A549 (cell line): ENCODE data around the gene ZNF474. TPM values are rescaled to one million over a fixed set of nuclear protein-coding genes. Genes with fewer than 3 reads are reported as not detected.

Source experiments
- ATAC-seq, 2 experiments: fragments of 200-7000 bp in 1 of 2; fragments of >200 bp in 1 of 2; cut with Nextera tagmentation in 1 of 2; cut with Tn5 transposase in 1 of 2; 3 replicates each; pipeline versions ENCODE4 v1.8.0 to v1.9.1; 2018 to 2020; ENCODE audit warnings: mild to moderate bottlenecking in 1 of 2, moderate library complexity in 1 of 2
- CTCF ChIA-PET: fragments of 300-600 bp; sonication (Branson Sonifier 250); formaldehyde crosslinking; extraction: SDS; loops from one replicate; lab custom pipeline; 2021; ENCODE audit warnings: antibody characterized with exemption, inconsistent platforms; lab: Yijun Ruan, JAX
- POLR2A ChIA-PET: fragments of 350-600 bp; formaldehyde crosslinking; extraction: SDS; loops from one replicate; lab custom pipeline; 2021; ENCODE audit warnings: antibody characterized with exemption, inconsistent platforms; lab: Yijun Ruan, JAX
- DNase-seq, 2 experiments: peaks; one replicate each; pipeline versions ENCODE4 v3.0.0 to v3.0.0-alpha.2; 2011 to 2016; ENCODE audit warnings: low read depth in 1 of 2, low spot score in 1 of 2
- FAIRE-seq: peaks from 2 replicates; lab custom pipeline; 2011; peaks lifted over from hg19 to GRCh38; lab: Jason Lieb, UNC
- H3K27ac ChIP-seq, 2 experiments: fragments of >200 bp; sonication (Bioruptor Twin); formaldehyde crosslinking; 3 replicates each; pipeline ENCODE4 v1.5.1; 2016 to 2017
- H3K4me1 ChIP-seq: fragments of >200 bp; sonication (Bioruptor Twin); formaldehyde crosslinking; 3 replicates; pipeline ENCODE4 v1.6.1; 2016
- H3K4me2 ChIP-seq: fragments of >200 bp; sonication (Bioruptor Twin); formaldehyde crosslinking; 3 replicates; pipeline ENCODE4 v1.6.1; 2016
- H3K4me3 ChIP-seq: fragments of >200 bp; sonication (Bioruptor Twin); formaldehyde crosslinking; 3 replicates; pipeline ENCODE4 v1.5.1; 2016
- H3K9me3 ChIP-seq: fragments of >200 bp; sonication (Bioruptor Twin); formaldehyde crosslinking; 3 replicates; pipeline ENCODE4 v1.6.1; 2016
- CBX8 ChIP-seq: fragments of 200-600 bp; sonication (generic); IDR thresholded peaks from 2 replicates; pipeline ENCODE4 v1.6.1; 2016
- EP300 ChIP-seq, 2 experiments: fragments of >200 bp; sonication (Bioruptor Twin); formaldehyde crosslinking; IDR thresholded peaks; 2 replicates in 1 of 2; 3 replicates in 1 of 2; pipeline ENCODE4 v1.6.1; 2016 to 2017
- FOSL2 ChIP-seq, 2 experiments: fragments of 450-650 bp in 1 of 2; fragments of >200 bp in 1 of 2; sonication (Bioruptor Twin) in 1 of 2; formaldehyde crosslinking; IDR thresholded peaks; 2 replicates each; pipeline versions ENCODE4 v1.5.0 to v1.6.1; 2016 to 2020; ENCODE audit warnings: mild to moderate bottlenecking in 1 of 2, moderate library complexity in 1 of 2
- HOXB13 ChIP-seq: fragments of 250-450 bp; sonication (Bioruptor Pico); IDR thresholded peaks from 2 replicates; pipeline ENCODE4 v1.5.0; 2020; ENCODE audit warnings: low read depth, mild to moderate bottlenecking, moderate library complexity
- JUNB ChIP-seq: fragments of >200 bp; sonication (Bioruptor Twin); formaldehyde crosslinking; IDR thresholded peaks from 2 replicates; pipeline ENCODE4 v1.6.1; 2016
- MAZ ChIP-seq: fragments of 150-350 bp; IDR thresholded peaks from 2 replicates; pipeline ENCODE4 v1.6.1; 2014; ENCODE audit warnings: antibody characterized with exemption, low read depth, low read length, borderline replicate concordance
- POLR2AphosphoS2 ChIP-seq: conservative IDR thresholded peaks from 2 replicates; pipeline ENCODE4 v1.6.1; 2012; ENCODE audit warnings: low read length, improper control_type of control experiment, inconsistent platforms
- RAD21 ChIP-seq, 2 experiments: fragments of >200 bp in 1 of 2; sonication (Bioruptor Twin) in 1 of 2; formaldehyde crosslinking in 1 of 2; IDR thresholded peaks in 1 of 2; conservative IDR thresholded peaks in 1 of 2; 2 replicates in 1 of 2; 3 replicates in 1 of 2; pipeline ENCODE4 v1.6.1; 2012 to 2018; ENCODE audit warnings: inconsistent platforms in 1 of 2
- TFCP2L1 ChIP-seq: fragments of 250-450 bp; sonication (Bioruptor Pico); IDR thresholded peaks from 2 replicates; pipeline ENCODE4 v1.5.0; 2021; ENCODE audit warnings: mild to moderate bottlenecking
- TP53 ChIP-seq: fragments of 250-450 bp; sonication (Bioruptor Pico); IDR thresholded peaks from 2 replicates; pipeline ENCODE4 v1.5.0; 2021; ENCODE audit warnings: mild to moderate bottlenecking, moderate library complexity
- WGBS: methylation state at CpG from one replicate; pipeline ENCODE4 v1.1.6; 2017; ENCODE audit errors: missing lambda C conversion rate; 5-methylcytosine and 5-hydroxymethylcytosine counted together
- polyA plus RNA-seq, 4 experiments: library from polyadenylated mRNA; depleted of rRNA in 3 of 4; stranded (reverse); fragments of >200 nt; fragmentation: RNase III in 1 of 4; extraction: RNeasy Plus Mini Kit Qiagen cat#74134 plus additional on column Dnase treatment in 1 of 4; gene quantifications; 2 replicates in 3 of 4; 3 replicates in 1 of 4; pipeline ENCODE4 v1.2.3, GENCODE V29; 2011 to 2017
- TF ChIP-seq, protein P1 (sequence below): IDR thresholded peaks from 2 replicates; pipeline ENCODE4 v1.6.1; 2012
- TF ChIP-seq, protein P2 (sequence below): IDR thresholded peaks from 2 replicates; pipeline ENCODE4 v1.6.1; 2012; ENCODE audit warnings: low read depth, borderline replicate concordance

The ZNF474 gene
- polyA plus RNA-seq, 2 of the 4 experiments (the other 2 are of a cell fraction) = 0.15 to 0.30 TPM

DNA sequence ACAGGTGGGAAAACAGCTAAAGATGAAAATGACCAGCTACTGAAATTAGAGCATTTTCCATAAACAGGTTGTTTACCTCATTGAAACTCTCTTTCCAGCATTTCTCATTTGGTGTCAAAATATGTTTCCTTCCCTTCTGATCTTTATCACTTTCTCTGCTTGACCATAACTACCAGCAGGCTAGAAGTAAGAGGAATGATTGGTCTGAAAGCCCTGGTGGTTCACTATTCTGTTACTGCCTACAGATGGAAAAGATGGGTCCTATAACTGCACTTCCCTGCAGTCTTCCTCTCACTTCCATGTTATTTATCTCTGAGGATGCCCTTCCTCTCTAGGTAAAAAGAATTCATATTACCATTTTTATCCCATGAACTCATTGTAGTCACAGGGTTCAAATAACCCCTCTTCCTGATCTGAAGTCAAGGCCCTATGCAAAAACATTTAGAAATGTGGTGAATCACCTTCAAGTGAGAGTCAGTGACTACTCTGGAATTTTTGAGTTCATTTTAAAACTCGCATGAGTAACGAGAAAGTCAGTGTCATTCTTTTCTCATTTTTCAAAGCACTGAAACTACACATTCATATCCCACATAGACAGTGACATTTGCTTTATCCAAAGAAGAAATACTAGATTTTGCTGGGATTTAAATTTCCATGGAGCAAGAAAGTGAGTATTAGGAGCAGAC, 51.7 kb downstream of the ZNF474 start:
- FAIRE-seq (no peak), ATAC-seq (peak; percentile 54 to 59; a peak in 5 of 6 replicates), DNase-seq (peak in 1 of 2 experiments; percentile 5)
- POLR2A ChIA-PET = no interaction called here
- H3K9me3 ChIP-seq = no peaks in the 10 kb centered on the region
- no peak overlapping the region for H3K4me3 ChIP-seq
- no peak for TF ChIP-seq HOXB13
- TF ChIP-seq, protein P1, sequence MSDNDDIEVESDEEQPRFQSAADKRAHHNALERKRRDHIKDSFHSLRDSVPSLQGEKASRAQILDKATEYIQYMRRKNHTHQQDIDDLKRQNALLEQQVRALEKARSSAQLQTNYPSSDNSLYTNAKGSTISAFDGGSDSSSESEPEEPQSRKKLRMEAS = no peak
- peak; percentile 22; the same call in 1 of the 2 replicates for TF ChIP-seq JUNB
- TF ChIP-seq CBX8 = no peak
- no peak for TF ChIP-seq TP53 (CRISPR knock-in tag)
- TF ChIP-seq, protein P2, sequence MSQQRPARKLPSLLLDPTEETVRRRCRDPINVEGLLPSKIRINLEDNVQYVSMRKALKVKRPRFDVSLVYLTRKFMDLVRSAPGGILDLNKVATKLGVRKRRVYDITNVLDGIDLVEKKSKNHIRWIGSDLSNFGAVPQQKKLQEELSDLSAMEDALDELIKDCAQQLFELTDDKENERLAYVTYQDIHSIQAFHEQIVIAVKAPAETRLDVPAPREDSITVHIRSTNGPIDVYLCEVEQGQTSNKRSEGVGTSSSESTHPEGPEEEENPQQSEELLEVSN = no peak
- no peak for TF ChIP-seq MAZ
- no peak for TF ChIP-seq FOSL2 (IDR thresholded peaks at IDR 0.05)
- TF ChIP-seq FOSL2 (CRISPR knock-in tag; IDR thresholded peaks at IDR 0.05) = peak; percentile 38; the same call in 1 of the 2 replicates
- 35% methylated on average over 2 of the region's 2 CpGs for WGBS
- H3K4me2 ChIP-seq = peak overlapping the region; percentile 46; the same call in 2 of the 3 replicates
- CTCF ChIA-PET = no interaction called here
- H3K4me1 ChIP-seq = peaks cover 31% of the 10 kb centered on the region; the same call in 2 of the 3 replicates
- H3K27ac ChIP-seq = peak overlapping the region; percentile 39 to 45; a peak in 2 of 6 replicates

DNA sequence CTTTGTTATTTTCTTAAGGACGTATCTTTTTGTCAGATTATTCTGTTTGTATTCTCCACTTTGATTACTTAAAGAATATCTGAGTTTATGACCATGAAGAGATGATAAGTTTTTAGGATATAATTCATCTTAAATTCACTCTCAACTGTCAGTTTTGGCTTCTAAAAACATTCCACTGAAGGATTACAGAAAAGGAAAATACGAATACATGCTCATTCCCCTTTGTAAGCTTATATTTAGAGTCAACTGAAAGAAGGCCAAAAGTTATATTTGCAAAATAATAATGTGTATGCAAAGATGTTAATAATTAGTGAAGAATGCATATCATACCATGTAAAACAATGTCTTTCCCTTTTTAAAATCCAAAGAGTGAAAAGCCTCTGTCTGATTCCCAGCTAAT, 52.5 kb downstream of the ZNF474 start:
- TF ChIP-seq RAD21 (conservative IDR thresholded peaks at IDR 0.05 in 1 of 2, IDR thresholded peaks at IDR 0.05 in 1 of 2) (no peak), JUNB (no peak)
- H3K4me3 ChIP-seq = no peak overlapping the region
- no peak for DNase-seq
- POLR2A ChIA-PET = no interaction called here
- H3K27ac ChIP-seq = peak overlapping the region in 1 of 2 experiments; percentile 32; a peak in 2 of 6 replicates
- whole genome bisulfite sequencing = 22% methylated on average over 2 of the region's 2 CpGs
- CTCF ChIA-PET = interaction anchor here (0.6 to 1.8 kb wide), 2 partner anchors 13 to 80 kb away, joined by 4 read pairs; no protein-coding TSS in a partner anchor
- FAIRE-seq = no peak
- ATAC-seq = no peak
- H3K4me2 ChIP-seq = peak overlapping the region; percentile 46; the same call in 2 of the 3 replicates
- peaks cover 31% of the 10 kb centered on the region; the same call in 2 of the 3 replicates for H3K4me1 ChIP-seq
- H3K9me3 ChIP-seq = no peaks in the 10 kb centered on the region

DNA sequence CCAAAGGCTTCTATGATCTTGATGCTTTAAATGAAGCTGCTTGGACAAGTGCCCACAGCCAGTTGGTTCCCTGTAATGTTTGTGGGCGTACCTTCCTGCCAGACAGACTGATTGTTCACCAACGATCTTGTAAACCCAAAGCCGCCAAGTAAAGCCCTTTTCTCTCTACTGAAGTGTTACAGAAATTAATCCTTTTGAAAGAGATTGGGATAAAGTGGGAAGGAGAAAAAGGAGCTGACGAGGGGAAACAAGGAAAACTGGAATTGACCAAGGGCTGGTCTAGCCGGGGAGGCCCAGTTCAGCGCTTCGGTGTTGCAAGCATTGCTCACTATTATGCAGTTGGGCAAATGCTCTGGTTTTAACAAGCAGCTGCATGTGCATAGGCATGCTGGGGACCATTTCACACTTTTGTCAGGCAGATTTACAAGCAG, 53.2 kb downstream of the ZNF474 start:
- no peak for DNase-seq
- Histone ChIP-seq H3K4me1 (peaks cover 31% of the 10 kb centered on the region; the same call in 2 of the 3 replicates), H3K27ac (peak overlapping the region; percentile 32 to 65; a peak in 4 of 6 replicates), H3K4me3 (no peak overlapping the region), H3K4me2 (peak overlapping the region; percentile 44), H3K9me3 (no peaks in the 10 kb centered on the region)
- CTCF ChIA-PET = interaction anchor here (1.8 kb wide), 1 partner anchor 80 kb away, joined by 4 read pairs; no protein-coding TSS in a partner anchor
- POLR2A ChIA-PET = no interaction called here
- FAIRE-seq = no peak
- no peak for TF ChIP-seq RAD21 (conservative IDR thresholded peaks at IDR 0.05 in 1 of 2, IDR thresholded peaks at IDR 0.05 in 1 of 2)
- no peak for ATAC-seq
- 74% methylated on average over 7 of the region's 7 CpGs for WGBS

DNA sequence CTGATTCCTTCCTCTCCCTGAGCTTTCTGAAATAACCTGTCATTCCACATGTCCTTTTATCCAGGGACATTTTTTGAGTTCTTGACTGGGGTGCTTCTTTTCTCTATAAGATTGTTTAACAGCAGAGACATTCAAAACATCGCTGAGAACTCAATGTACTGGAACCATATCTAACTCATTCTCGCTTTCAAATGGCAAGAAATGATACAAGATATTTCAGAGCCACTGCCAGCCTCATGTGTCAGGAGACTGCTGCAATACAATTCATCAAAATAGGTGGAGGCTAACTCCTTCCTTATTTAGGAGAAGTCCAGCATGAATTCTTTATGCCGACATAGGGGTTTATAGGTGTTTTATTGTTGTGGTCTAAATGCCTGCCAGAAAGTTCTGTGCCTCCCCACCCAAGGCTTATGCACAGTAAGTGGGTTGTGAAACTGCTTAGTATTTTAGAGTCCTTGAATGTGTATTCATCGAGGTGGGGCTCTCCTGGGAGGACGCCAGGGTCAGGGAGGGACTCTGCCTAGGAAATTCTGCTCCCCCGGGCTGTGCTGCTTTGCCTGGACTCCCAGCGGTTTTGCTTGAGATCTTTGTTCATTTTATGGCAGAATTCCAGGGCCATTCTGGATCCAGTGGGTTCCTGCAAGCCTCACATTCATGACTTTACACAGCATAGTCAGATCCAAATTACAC, 53.9 kb downstream of the ZNF474 start:
- 19% methylated on average over 7 of the region's 7 CpGs for WGBS
- peak in 1 of 2 experiments; percentile 3 for DNase-seq
- no peak for FAIRE-seq

DNA sequence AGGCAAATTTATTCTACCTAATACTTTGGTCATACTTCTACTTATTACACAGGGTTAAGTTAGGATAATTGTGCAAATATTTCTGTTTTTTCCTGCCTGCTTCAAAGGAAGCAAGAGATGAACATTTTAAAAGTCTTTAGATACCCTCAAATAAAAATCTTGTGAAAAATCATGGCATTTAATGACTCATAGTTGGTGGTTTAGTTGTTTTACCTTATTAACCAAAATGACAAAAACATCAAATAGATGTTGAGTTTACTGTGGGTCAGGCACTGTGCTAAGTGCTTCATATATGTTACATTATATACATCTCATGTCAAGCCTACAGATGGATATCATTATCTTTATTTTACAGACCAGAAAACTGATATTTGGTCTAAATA, 54.4 kb downstream of the ZNF474 start:
- Histone ChIP-seq H3K4me3 (no peak overlapping the region), H3K4me2 (peak overlapping the region; percentile 44), H3K27ac (peak overlapping the region; percentile 26 to 65; a peak in 3 of 6 replicates), H3K4me1 (peaks cover 31% of the 10 kb centered on the region; the same call in 2 of the 3 replicates), H3K9me3 (no peaks in the 10 kb centered on the region)
- ChIA-PET POLR2A (no interaction called here), CTCF (interaction anchor here (1.2 kb wide), 1 partner anchor 13 kb away, joined by 3 read pairs; no protein-coding TSS in a partner anchor)
- FAIRE-seq (no peak), DNase-seq (no peak), ATAC-seq (no peak)
- TF ChIP-seq FOSL2 (IDR thresholded peaks at IDR 0.05) = no peak
- TF ChIP-seq FOSL2 (CRISPR knock-in tag; IDR thresholded peaks at IDR 0.05) = no peak
- TF ChIP-seq POLR2AphosphoS2 = no peak
- TF ChIP-seq TFCP2L1 (CRISPR knock-in tag) = no peak

More for the DNA sequence above, 53.9 kb downstream of the ZNF474 start:
- H3K4me2 ChIP-seq = peak overlapping the region; percentile 44
- H3K27ac ChIP-seq = peak overlapping the region; percentile 32 to 65; a peak in 4 of 6 replicates
- ATAC-seq = peak; percentile 43 to 75; a peak in 4 of 6 replicates
- ChIA-PET CTCF (interaction anchor here (1.8 kb wide), 1 partner anchor 81 kb away, joined by 4 read pairs; no protein-coding TSS in a partner anchor), POLR2A (no interaction called here)
- H3K9me3 ChIP-seq = no peaks in the 10 kb centered on the region
- peaks cover 31% of the 10 kb centered on the region; the same call in 2 of the 3 replicates for H3K4me1 ChIP-seq
- no peak for TF ChIP-seq FOSL2 (IDR thresholded peaks at IDR 0.05)
- no peak for TF ChIP-seq FOSL2 (CRISPR knock-in tag; IDR thresholded peaks at IDR 0.05)
- TF ChIP-seq EP300 (IDR thresholded peaks at IDR 0.05) = peak in 1 of 2 experiments; percentile 48; a peak in 1 of 5 replicates
- no peak overlapping the region for H3K4me3 ChIP-seq
